ENCODE measurements around the gene STOML1. TPM values are rescaled to one million over a fixed set of nuclear protein-coding genes. Genes with fewer than 3 reads are reported as not detected.
A peak's percentile ranks its signal among the peaks of the same experiment; 100 is the strongest.

STOML1 gene
- polyA plus RNA-seq, 3 donors: 3.8 to 5.1 (median 4.7) TPM

DNA sequence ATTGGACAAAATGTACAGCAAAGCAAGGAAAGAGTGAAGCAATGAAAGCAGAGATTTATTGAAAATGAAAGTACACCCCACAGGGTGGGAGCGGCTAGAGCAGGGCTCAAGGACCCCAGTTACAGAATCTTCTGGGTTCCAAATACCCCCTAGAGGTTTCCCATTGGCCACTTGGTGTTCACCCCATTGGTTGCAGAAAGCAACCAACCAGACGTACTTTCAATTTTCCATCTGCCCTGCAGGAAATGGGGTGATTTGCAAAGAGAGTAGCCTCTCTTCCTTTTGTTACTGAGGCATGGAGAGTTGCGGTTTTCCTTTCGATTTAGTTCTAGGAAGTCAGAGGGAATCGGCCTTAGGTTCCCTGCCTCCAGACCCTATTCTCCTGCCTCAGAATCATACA is 4.8 kb upstream of the STOML1 start:
- H3K4me3 ChIP-seq (replicated peaks in 1 of 3; ENCODE audit: low read depth in 2 of 3, low read length in 3 of 3): peak overlapping the region; percentile 12 to 94 (median 61)
- peaks cover 79% of the 10 kb centered on the region for H3K79me2 ChIP-seq (ENCODE audit: insufficient read depth, low read length)
- no peaks in the 10 kb centered on the region for H3K27me3 ChIP-seq (ENCODE audit: control insufficient read depth in 2 of 2, insufficient read depth in 2 of 2, low read length in 2 of 2)
- Mint-ChIP-seq H3K27me3 (ENCODE audit: low read depth in 3 of 3) (peaks cover 0 to 3% (median 0%) of the 10 kb centered on the region in 3 donors), H3K9me3 (peaks cover 0 to 3% (median 0%) of the 10 kb centered on the region in 7 donors), H3K36me3 (peaks cover 21 to 41% of the 10 kb centered on the region in 2 donors), H3K4me3 (peak overlapping the region; percentile 73 to 86), H3K4me1 (peaks cover 51% of the 10 kb centered on the region), H3K27ac (peak overlapping the region; percentile 79 to 95 (median 94))
- TF ChIP-seq, protein P1, sequence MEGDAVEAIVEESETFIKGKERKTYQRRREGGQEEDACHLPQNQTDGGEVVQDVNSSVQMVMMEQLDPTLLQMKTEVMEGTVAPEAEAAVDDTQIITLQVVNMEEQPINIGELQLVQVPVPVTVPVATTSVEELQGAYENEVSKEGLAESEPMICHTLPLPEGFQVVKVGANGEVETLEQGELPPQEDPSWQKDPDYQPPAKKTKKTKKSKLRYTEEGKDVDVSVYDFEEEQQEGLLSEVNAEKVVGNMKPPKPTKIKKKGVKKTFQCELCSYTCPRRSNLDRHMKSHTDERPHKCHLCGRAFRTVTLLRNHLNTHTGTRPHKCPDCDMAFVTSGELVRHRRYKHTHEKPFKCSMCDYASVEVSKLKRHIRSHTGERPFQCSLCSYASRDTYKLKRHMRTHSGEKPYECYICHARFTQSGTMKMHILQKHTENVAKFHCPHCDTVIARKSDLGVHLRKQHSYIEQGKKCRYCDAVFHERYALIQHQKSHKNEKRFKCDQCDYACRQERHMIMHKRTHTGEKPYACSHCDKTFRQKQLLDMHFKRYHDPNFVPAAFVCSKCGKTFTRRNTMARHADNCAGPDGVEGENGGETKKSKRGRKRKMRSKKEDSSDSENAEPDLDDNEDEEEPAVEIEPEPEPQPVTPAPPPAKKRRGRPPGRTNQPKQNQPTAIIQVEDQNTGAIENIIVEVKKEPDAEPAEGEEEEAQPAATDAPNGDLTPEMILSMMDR (IDR thresholded peaks at IDR 0.05): no peak
- H3K9ac ChIP-seq (ENCODE audit: insufficient read depth, low read length, poor library complexity, severe bottlenecking): peak overlapping the region; percentile 39
- peaks cover 49% of the 10 kb centered on the region for H4K20me1 ChIP-seq (ENCODE audit: insufficient read depth, low read length)
- H3K9me3 ChIP-seq (replicated peaks in 1 of 2; ENCODE audit: control insufficient read depth in 1 of 2, insufficient read depth in 1 of 2, low read length in 2 of 2): no peaks in the 10 kb centered on the region
- intact Hi-C loops (cut with micrococcal nuclease): loop anchor here in 1 of 2 donors (10.0 kb wide), 1 partner anchor 1448 kb away; no protein-coding TSS in a partner anchor
- WGBS (ENCODE audit: insufficient coverage): no CpG with 5 or more reads among the region's 5 CpGs
- DNase-seq: peak; percentile 43 to 71 (median 63)
- H3K36me3 ChIP-seq (replicated peaks in 1 of 2; ENCODE audit: control insufficient read depth in 1 of 2, insufficient read depth in 2 of 2, low read length in 2 of 2): peaks cover 22 to 43% of the 10 kb centered on the region in 2 donors
- H2AFZ ChIP-seq (ENCODE audit: insufficient read depth, low read depth, low read length, poor library complexity, severe bottlenecking): peak overlapping the region; percentile 55
- peak overlapping the region; percentile 11 to 94 for H3K27ac ChIP-seq (ENCODE audit: low read depth in 1 of 2, low read length in 2 of 2)
- H3K4me1 ChIP-seq (ENCODE audit: control insufficient read depth in 1 of 2, insufficient read depth in 2 of 2, low read length in 2 of 2): peaks cover 38 to 55% of the 10 kb centered on the region in 2 donors
- H3K4me2 ChIP-seq (replicated peaks; ENCODE audit: extremely low read depth, low read length, poor library complexity, severe bottlenecking): peak overlapping the region; percentile 98

DNA sequence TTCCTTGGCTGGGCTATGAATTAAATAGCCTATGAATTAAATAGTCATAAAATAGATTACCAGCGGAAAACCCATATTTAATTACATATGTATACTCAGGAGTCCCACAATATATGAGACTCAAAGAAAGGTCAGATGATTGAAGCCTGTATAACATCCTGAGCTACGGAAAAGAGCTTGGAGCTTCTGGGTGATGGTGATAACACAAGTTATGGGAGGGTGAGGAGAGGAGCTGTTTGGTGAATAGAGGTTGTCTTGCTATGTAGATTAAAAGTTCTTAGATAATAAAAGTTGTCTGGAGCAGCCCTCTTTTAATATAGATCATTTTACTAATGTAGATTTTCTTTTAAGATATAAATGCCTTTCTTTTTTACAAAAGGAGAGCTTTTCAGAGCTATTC is 4.2 kb upstream of the STOML1 start:
- Histone ChIP-seq H3K4me1 (ENCODE audit: control insufficient read depth in 1 of 2, insufficient read depth in 2 of 2, low read length in 2 of 2) (peaks cover 43 to 62% of the 10 kb centered on the region in 2 donors), H3K79me2 (ENCODE audit: insufficient read depth, low read length) (peaks cover 75% of the 10 kb centered on the region)

More for the DNA sequence above, 4.2 kb upstream of the STOML1 start:
- H3K36me3 Mint-ChIP-seq: peaks cover 21 to 34% of the 10 kb centered on the region in 2 donors
- H3K27ac ChIP-seq (ENCODE audit: low read depth in 1 of 2, low read length in 2 of 2): peak overlapping the region in 1 of 2 donors; percentile 94
- peaks cover 0 to 3% (median 0%) of the 10 kb centered on the region in 7 donors for H3K9me3 Mint-ChIP-seq
- peak overlapping the region; percentile 80 to 96 (median 94) for H3K27ac Mint-ChIP-seq
- peak overlapping the region in 2 of 3 experiments; percentile 76 to 94 for H3K4me3 ChIP-seq (replicated peaks in 1 of 3; ENCODE audit: low read depth in 2 of 3, low read length in 3 of 3)
- intact Hi-C loops (cut with micrococcal nuclease): loop anchor here in 1 of 2 donors (10.0 kb wide), 1 partner anchor 1449 kb away; no protein-coding TSS in a partner anchor
- DNase-seq: no peak
- H2AFZ ChIP-seq (ENCODE audit: insufficient read depth, low read depth, low read length, poor library complexity, severe bottlenecking): no peak overlapping the region
- no CpG with 5 or more reads among the region's 2 CpGs for WGBS (ENCODE audit: insufficient coverage)
- peak overlapping the region; percentile 73 to 96 for H3K4me3 Mint-ChIP-seq
- peak overlapping the region; percentile 98 for H3K4me2 ChIP-seq (replicated peaks; ENCODE audit: extremely low read depth, low read length, poor library complexity, severe bottlenecking)
- H4K20me1 ChIP-seq (ENCODE audit: insufficient read depth, low read length): peaks cover 42% of the 10 kb centered on the region
- H3K27me3 Mint-ChIP-seq (ENCODE audit: low read depth in 3 of 3): peaks cover 0 to 3% (median 0%) of the 10 kb centered on the region in 3 donors
- peaks cover 55% of the 10 kb centered on the region for H3K4me1 Mint-ChIP-seq
- TF ChIP-seq, protein P1 (IDR thresholded peaks at IDR 0.05): no peak
- H3K9me3 ChIP-seq (replicated peaks in 1 of 2; ENCODE audit: control insufficient read depth in 1 of 2, insufficient read depth in 1 of 2, low read length in 2 of 2): no peaks in the 10 kb centered on the region
- peak overlapping the region; percentile 88 for H3K9ac ChIP-seq (ENCODE audit: insufficient read depth, low read length, poor library complexity, severe bottlenecking)
- H3K36me3 ChIP-seq (replicated peaks in 1 of 2; ENCODE audit: control insufficient read depth in 1 of 2, insufficient read depth in 2 of 2, low read length in 2 of 2): peaks cover 21 to 36% of the 10 kb centered on the region in 2 donors
- no peaks in the 10 kb centered on the region for H3K27me3 ChIP-seq (ENCODE audit: control insufficient read depth in 2 of 2, insufficient read depth in 2 of 2, low read length in 2 of 2)
